Panc1 (cell line): ENCODE results near the gene DNAAF5. TPM values are rescaled to one million over a fixed set of nuclear protein-coding genes. Genes with fewer than 3 reads are reported as not detected.

Experiments used
- ATAC-seq: fragments of 200-7000 bp; cut with Tn5 transposase; 2 replicates; pipeline ENCODE4 v1.9.1; 2020; ENCODE audit warnings: mild to moderate bottlenecking, moderate library complexity
- BruUV-seq: library from RNA; stranded (reverse); fragments of 400-500 nt; replicated peaks from 2 replicates; lab custom pipeline; 2021; lab: Mats Ljungman, UMichigan
- CTCF ChIA-PET: fragments of 300-600 bp; sonication (Branson Sonifier 250); formaldehyde crosslinking; loops from one replicate; lab custom pipeline; 2022; ENCODE audit warnings: antibody characterized with exemption; lab: Charles Lee
- POLR2A ChIA-PET: fragments of 300-600 bp; sonication (Branson Sonifier 250); formaldehyde crosslinking; loops from one replicate; lab custom pipeline; 2022; ENCODE audit warnings: antibody characterized with exemption; lab: Charles Lee
- DNase-seq: peaks from one replicate; pipeline ENCODE4 v3.0.0-alpha.2; 2010; ENCODE audit warnings: low read depth, low spot score
- H3K27ac ChIP-seq: 2 replicates; pipeline ENCODE4 v1.5.1; 2011; ENCODE audit warnings: mild to moderate bottlenecking, low read length, inconsistent platforms
- H3K27me3 ChIP-seq: fragments of 200-500 bp; sonication (Bioruptor generic); 2 replicates; pipeline ENCODE4 v1.6.0; 2014; ENCODE audit warnings: low read length, inconsistent platforms; ENCODE audit not compliant: control insufficient read depth, insufficient read depth
- H3K36me3 ChIP-seq: fragments of 200-500 bp; sonication (Bioruptor generic); 2 replicates; pipeline ENCODE4 v1.5.1; 2014; ENCODE audit warnings: inconsistent platforms, mild to moderate bottlenecking, low read length, moderate library complexity; ENCODE audit not compliant: control insufficient read depth, insufficient read depth
- H3K4me1 ChIP-seq: 2 replicates; pipeline ENCODE4 v1.5.1; 2011; ENCODE audit warnings: inconsistent platforms, mild to moderate bottlenecking, low read length, moderate library complexity; ENCODE audit not compliant: control insufficient read depth, insufficient read depth
- H3K4me3 ChIP-seq, 2 experiments: 2 replicates each; pipeline ENCODE4 v1.5.1; 2011 to 2012; ENCODE audit warnings: low read depth in 2 of 2, low read length in 2 of 2, mild to moderate bottlenecking in 2 of 2, inconsistent platforms in 1 of 2, moderate library complexity in 1 of 2
- H3K9me3 ChIP-seq: fragments of 200-500 bp; sonication (Bioruptor generic); 2 replicates; pipeline ENCODE4 v1.5.1; 2014; ENCODE audit warnings: low read depth, mild to moderate bottlenecking, inconsistent platforms, low read length, moderate library complexity; ENCODE audit not compliant: control insufficient read depth, insufficient read depth
- POLR2AphosphoS5 ChIP-seq: IDR thresholded peaks from 2 replicates; pipeline ENCODE4 v1.6.1; 2012; ENCODE audit warnings: mild to moderate bottlenecking, low read depth, low read length, moderate library complexity
- REST ChIP-seq, 2 experiments: IDR thresholded peaks; 2 replicates each; pipeline ENCODE4 v1.6.1; 2011 to 2012; ENCODE audit warnings: low read depth in 2 of 2, control low read depth in 1 of 2, low read length in 1 of 2, mild to moderate bottlenecking in 1 of 2, moderate library complexity in 1 of 2; ENCODE audit not compliant: insufficient read depth in 1 of 2
- SIN3A ChIP-seq: IDR thresholded peaks from 2 replicates; pipeline ENCODE4 v1.6.1; 2012; ENCODE audit warnings: low read depth, mild to moderate bottlenecking, low read length, moderate library complexity, borderline replicate concordance; ENCODE audit not compliant: insufficient read depth
- TCF7L2 ChIP-seq: IDR thresholded peaks from 2 replicates; pipeline ENCODE4 v1.6.1; 2011; ENCODE audit warnings: mild to moderate bottlenecking, low read depth, low read length, inconsistent platforms
- in situ Hi-C: cut with HindIII; loops from 2 replicates; pipeline ENCODE4 v1.10.0; 2016; ENCODE audit warnings: low sequenced_read_pairs, low pct_unique_long_range_greater_than_20kb
- intact Hi-C: fragments of 100-400 bp; cut with micrococcal nuclease; formaldehyde crosslinking; loops from one replicate; pipeline ENCODE4 v1.10.0; 2022; ENCODE audit not compliant: unreplicated experiment
- total RNA-seq: library from RNA; stranded (reverse); gene quantifications from one replicate; pipeline ENCODE4 v1.2.1, GENCODE V29; 2021; ENCODE audit not compliant: unreplicated experiment
- TF ChIP-seq, protein P1 (sequence below): fragments of 450-650 bp; IDR thresholded peaks from 2 replicates; pipeline ENCODE4 v1.5.1; 2017; ENCODE audit warnings: mild to moderate bottlenecking

The DNAAF5 gene
- total RNA-seq, 1 experiment from 2014 or later, result 79.5 TPM

- no peak for DNase-seq
- H3K4me1 ChIP-seq, result no peaks in the 10 kb centered on the region
- peaks cover 26% of the 10 kb centered on the region for H3K9me3 ChIP-seq
- BruUV-seq, result no TSS peak
- no peaks in the 10 kb centered on the region for H3K36me3 ChIP-seq
- POLR2A ChIA-PET, result no interaction called here
- ATAC-seq, result no peak
- no peak overlapping the region for H3K27ac ChIP-seq
- H3K4me3 ChIP-seq, result no peak overlapping the region
- in situ Hi-C loops (no loop called here), intact Hi-C loops (no loop called here)
- H3K27me3 ChIP-seq, result no peaks in the 10 kb centered on the region
- TF ChIP-seq, protein P1, sequence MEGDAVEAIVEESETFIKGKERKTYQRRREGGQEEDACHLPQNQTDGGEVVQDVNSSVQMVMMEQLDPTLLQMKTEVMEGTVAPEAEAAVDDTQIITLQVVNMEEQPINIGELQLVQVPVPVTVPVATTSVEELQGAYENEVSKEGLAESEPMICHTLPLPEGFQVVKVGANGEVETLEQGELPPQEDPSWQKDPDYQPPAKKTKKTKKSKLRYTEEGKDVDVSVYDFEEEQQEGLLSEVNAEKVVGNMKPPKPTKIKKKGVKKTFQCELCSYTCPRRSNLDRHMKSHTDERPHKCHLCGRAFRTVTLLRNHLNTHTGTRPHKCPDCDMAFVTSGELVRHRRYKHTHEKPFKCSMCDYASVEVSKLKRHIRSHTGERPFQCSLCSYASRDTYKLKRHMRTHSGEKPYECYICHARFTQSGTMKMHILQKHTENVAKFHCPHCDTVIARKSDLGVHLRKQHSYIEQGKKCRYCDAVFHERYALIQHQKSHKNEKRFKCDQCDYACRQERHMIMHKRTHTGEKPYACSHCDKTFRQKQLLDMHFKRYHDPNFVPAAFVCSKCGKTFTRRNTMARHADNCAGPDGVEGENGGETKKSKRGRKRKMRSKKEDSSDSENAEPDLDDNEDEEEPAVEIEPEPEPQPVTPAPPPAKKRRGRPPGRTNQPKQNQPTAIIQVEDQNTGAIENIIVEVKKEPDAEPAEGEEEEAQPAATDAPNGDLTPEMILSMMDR, result no peak
- TF ChIP-seq TCF7L2, result no peak
- TF ChIP-seq REST (IDR thresholded peaks at IDR 0.05; ENCODE audit: insufficient read depth in 1 of 2, low read depth in 2 of 2, low read length in 1 of 2), result no peak
- TF ChIP-seq POLR2AphosphoS5, result no peak
- no peak for TF ChIP-seq SIN3A
- CTCF ChIA-PET, result no interaction called here
Observed at GRCh38 chr7:682810-683209, 43.7 kb upstream of the DNAAF5 start.

- DNase-seq, result no peak
- no TSS peak for BruUV-seq
- ChIA-PET CTCF (no interaction called here), POLR2A (no interaction called here)
- no peaks in the 10 kb centered on the region for H3K27me3 ChIP-seq
- no peaks in the 10 kb centered on the region for H3K36me3 ChIP-seq
- intact Hi-C loops, result no loop called here
- no peak for TF ChIP-seq TCF7L2
- TF ChIP-seq, protein P1, result no peak
- no peak for TF ChIP-seq REST (IDR thresholded peaks at IDR 0.05; ENCODE audit: insufficient read depth in 1 of 2, low read depth in 2 of 2, low read length in 1 of 2)
- TF ChIP-seq SIN3A, result no peak
- TF ChIP-seq POLR2AphosphoS5, result no peak
- H3K9me3 ChIP-seq, result peaks cover 29% of the 10 kb centered on the region
- H3K4me3 ChIP-seq, result no peak overlapping the region
- no peak for ATAC-seq
- in situ Hi-C loops, result no loop called here
- no peak overlapping the region for H3K27ac ChIP-seq
- no peaks in the 10 kb centered on the region for H3K4me1 ChIP-seq
Observed at GRCh38 chr7:683526-684205, 42.8 kb upstream of the DNAAF5 start.
